KG1 (cell line): ENCODE results near the gene TMCO4.

Experiments
- DNase-seq: peaks from one replicate; lab custom pipeline; 2025; lab: John Stamatoyannopoulos, UW

Gene TMCO4

DNA sequence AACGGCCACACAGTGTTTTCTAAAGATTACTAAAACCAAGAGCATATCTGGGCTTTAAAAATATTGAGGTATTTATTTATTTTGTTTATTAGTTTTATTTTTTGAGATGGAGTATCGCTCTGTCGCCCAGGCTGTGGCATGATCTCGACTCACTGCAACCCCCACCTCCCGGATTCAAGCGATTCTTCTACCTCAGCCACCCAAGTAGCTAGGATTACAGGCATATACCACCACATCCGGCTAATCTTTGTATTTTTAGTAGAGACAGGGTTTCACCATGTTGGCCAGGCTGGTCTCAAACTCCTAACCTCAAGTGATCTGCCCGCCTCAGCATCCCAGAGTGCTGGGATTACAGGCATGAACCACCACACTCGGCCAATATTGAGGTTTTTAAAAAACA is 23.9 kb downstream of the TMCO4 start:
- DNase-seq: no peak

DNA sequence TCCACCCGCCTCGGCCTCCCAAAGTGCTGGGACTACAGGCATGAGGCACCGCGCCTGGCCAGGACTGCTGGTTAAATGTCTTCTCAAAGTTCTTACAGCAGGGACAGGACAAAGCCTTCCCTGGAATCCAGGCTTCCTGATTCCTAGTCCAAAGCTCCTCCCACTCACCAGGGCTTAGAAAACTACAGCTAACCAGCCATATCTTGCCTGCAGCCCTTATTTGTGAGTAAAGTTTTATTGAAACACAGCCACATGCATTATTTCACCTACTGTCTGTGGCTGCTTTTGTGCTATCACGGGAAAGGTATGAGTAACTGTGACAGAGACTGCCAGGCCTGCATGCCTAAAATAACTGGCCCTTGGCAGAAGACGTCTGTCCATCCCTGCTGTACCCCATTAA is 24.4 kb downstream of the TMCO4 start:
- no peak for DNase-seq

DNA sequence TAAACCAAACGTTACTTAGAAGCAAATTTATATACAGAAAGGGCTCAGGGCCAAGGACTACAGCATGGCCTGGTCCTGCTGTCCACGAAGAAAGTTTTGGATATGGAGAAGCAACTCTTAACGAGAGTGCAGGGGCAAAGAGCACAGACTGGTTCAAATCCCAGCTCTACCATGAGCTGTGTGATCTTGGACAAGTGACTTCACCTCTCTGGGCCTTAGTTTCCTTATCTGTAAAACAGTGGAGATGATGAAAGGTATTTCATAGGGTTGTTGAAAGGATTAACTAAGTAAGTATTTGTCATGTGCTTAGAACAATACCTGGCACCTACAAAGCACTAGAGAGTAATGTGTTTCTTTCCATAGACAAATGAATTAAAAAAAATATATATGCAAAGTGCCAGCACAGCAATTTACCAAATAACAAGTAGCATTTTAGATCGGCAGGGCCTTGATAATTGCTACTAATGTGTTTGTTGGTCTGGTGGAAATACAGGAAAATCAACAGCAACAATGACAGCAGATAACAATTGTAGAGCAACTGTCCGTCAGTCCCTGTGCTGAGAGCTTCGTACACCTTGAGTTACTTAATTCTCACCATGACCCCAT is 25.4 kb downstream of the TMCO4 start:
- no peak for DNase-seq

DNA sequence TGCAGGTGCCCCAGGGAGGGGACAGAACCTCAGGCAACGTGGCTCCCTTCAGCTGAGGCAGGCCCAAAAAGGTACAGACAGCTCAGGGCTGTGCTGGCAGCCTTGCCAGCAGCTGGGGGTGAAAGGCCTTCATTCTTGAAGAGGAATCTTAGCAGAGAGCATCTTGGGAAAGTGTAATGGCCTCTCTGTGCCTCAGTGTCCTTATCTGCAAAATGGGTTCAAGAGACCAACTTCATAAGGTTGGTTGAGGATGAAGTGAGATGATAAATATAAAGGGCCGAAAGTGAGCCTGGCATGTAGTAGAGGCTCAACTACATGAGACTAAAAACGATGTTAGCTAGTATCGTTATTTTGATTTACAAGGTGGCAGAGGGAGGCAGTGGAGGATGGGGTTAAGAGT is 26.2 kb downstream of the TMCO4 start:
- DNase-seq: no peak

DNA sequence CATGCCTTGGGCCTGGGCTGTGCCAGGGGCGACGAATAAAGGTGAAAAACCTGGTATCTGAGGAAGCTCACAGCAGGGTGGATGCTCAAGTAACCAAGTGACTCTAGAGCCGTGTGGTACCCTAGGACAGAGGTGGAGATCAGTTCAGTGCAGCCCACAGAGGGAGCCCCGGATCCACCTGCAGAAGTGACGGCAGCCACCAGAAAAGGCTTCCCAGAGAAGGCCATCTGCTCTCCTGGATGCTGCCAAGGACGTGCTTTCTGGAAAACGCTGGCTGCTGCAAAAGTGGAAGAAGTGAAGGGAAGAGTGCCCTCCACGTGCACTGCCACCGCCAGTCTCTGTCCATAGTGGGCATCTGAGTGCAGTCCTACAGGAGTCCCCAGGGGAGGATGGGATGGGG is 27.7 kb downstream of the TMCO4 start:
- no peak for DNase-seq

DNA sequence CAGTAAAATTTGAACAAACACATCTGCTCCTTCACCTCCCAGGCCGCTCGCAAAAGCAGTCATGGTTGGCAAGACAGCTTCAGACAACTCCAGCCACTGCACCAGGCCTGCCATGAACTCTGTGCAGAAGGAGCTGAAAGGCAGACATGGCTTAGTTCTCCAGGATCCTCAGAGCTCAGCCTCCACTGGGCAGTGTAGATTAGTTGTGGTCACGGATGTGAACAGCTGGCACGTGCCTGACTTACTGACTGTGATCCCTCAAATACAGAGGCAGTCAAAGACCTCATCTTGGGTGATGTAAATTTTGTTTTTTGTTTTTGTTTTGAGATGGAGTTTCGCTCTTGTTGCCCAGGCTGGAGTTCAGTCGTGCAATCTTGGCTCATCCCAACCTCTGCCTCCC is 28.4 kb downstream of the TMCO4 start:
- DNase-seq: no peak

DNA sequence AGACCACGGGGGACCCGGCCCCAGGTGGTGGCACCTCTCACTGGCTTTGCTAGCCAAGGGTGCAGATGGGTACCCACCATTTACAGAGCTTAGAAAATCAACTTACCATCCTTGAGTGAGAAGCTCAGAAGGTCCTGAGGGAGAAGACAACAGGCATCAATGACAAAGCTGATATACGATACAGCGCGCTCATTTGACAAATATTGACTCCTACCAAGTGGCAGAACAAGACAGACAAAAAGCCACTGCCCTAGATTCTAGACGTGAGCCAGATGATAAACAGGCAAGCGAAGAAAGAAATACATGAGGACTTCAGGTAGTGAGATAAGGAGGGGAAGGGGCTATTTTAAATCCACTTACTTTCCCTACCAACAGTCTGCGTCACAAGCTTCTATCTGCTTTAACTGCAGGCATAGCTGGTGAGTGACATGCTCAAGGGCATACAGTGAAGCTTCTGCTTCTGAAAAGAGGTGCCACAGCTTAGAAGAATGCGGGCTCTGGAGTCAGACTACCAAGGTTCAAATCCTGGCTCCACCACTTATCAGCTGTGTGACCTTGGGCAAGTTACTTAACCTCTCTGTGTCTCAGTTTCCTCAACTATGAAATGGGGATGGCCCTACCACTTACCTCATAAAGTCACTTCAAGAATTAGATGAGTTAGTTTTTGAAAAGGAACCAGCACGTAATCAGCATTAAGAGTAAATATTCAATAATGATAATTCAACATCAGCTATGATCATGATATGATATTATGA is 29.1 kb downstream of the TMCO4 start:
- no peak for DNase-seq

DNA sequence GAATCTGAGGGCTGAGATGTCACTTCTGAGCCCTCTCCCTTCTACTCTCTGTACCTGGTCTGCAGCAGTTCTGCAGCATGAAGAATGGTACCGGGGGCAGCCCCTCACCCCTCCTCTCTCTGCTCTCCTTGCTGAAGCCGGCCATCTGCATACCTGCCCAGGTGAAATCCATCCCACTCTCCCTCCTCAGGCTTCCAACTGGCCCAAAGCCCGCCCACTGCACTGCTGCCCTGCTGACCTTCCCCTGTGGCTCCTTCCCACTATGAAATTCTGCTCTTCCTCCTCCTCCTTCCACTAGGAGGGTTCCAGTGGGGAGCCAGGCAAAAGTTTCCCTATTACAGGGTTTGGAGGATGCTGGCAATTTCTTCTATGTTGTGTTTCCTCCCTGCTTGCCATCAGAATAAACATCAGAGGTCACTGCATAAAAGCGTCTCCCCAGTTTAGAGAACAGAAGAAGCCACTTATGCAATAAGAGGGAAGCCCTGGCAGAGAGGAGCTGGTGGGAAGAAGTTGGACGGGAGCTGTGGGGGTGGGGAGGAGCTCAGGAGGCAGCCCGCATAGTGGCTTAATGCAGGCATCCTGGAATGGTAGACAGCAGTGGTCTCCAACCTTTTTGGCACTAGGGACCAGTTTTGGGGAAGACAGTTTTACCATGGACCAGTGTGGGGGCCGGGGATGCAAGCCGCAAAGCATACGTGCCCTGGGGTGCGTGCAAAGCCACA is 30.3 kb downstream of the TMCO4 start:
- DNase-seq: no peak

DNA sequence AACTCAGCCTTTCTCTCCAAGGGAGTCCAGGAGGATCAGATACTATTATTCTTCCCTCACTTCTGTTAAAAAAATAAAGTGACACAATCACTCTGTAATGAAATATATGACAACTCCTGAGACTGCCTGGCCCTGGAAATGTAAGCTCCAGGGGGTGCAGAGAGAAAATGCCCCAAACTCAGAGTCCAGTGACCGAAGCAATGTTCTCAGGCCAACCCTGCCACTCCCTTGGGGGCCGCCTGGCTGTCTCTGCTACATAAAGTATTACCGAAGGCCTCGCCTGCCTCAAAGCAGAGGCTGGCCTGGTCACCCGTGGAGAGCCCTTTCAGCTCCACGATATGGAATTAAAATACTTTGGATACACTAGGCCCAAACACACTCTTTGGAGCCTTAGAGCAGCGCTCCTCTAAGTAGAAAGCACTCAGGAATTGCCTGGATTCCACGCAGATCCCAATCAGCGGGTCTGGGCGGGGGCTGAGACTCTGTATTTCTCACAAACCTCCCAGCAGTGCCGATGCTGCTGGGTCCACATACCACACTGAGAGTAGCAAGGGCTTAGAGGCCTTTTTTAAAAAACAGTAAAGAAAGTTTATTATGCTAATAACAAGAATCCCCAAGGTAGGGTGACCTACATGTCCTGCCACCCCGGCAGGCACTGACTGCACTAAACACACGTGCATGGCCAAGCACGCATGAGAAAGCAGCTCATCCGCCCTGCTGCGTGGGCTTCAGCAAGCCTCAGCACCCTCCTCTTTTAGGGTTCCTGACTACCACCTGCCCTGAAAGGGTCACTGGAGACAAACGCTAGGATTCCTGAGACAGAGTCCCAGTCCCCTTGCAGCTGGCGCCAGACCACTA is 31.1 kb downstream of the TMCO4 start:
- DNase-seq: no peak

DNA sequence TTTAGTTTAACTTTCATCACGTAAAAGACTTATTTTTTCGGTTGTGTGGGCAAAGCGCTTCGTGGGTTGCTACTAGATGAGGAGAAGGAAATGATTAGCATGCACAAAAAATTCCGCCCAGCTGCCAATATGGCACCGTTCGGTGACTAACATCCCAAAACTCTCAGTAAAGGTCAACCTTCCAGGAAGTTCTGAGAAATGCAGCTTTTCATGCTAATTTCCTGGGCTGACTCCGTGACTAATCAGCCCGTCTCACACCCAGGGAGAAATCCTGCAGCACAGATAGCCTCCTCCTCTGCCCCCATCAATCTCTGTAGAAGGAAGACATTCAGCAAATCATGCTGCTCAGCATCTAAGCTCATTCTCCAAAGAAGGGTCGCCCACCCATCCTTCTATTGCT is 34.1 kb downstream of the TMCO4 start:
- DNase-seq: no peak

DNA sequence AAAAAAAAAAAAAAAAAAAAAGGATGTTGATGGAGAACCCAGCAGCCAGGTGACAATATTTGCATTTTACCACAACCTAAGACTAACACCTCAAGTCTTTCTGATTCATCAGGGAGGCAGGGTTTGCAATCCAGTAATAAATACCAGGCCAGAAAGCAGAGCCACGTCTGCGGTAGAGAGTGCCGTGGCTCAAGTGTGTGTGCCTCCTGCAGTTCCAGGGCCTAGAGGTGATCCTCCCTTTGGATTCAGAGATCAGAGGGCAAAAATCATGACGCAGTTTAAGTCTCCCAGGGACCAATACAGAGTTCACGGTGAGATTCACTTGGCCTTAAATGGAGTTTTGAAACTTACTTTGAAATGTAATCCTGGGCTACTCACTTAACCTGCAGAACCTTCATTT is 34.9 kb downstream of the TMCO4 start:
- DNase-seq: no peak

DNA sequence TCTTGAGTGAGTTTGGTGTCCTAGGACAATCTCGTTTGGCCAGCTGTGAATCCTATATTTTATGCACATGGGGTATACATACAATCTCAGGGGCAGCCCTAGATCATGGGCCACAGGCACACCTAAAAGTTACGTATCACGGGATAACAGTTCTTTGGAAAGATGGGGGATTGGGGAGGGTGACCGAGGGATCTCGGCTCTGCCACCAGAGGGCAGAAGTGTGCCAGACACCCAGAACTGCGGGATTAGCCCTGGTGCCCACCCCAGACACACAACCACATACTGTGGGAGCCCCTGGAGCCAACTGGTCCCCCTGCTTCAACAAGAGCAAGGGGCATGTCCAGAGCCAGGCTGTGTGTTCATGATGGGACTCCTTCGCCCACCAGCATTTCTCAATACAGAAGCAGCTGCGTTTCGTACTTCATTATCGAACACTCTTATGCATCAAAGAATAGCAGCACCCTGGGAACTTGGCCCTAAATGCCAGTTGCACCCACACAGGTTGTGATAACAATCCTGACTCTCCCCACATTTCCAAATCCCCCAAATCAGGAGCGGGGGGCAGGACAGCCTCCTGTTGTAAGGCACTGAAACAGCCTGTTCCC is 37.4 kb downstream of the TMCO4 start:
- no peak for DNase-seq

DNA sequence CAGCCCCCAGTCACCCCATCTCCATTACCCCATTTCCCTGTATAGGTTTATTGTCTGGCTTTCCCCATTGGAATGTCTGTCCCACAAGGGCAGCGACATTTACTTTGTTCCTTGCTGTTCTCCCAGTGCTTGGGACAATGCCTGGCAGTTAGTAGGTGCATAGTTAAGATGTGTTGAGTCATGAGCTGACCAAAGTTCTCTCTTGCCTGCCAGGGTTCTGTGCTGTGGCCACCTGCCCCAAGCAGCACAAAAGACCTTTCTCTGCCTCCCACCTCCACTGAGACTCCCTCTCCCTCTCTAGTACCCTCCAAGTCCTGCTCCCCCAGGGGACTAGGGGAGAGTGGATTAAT is 40.0 kb downstream of the TMCO4 start:
- no peak for DNase-seq

DNA sequence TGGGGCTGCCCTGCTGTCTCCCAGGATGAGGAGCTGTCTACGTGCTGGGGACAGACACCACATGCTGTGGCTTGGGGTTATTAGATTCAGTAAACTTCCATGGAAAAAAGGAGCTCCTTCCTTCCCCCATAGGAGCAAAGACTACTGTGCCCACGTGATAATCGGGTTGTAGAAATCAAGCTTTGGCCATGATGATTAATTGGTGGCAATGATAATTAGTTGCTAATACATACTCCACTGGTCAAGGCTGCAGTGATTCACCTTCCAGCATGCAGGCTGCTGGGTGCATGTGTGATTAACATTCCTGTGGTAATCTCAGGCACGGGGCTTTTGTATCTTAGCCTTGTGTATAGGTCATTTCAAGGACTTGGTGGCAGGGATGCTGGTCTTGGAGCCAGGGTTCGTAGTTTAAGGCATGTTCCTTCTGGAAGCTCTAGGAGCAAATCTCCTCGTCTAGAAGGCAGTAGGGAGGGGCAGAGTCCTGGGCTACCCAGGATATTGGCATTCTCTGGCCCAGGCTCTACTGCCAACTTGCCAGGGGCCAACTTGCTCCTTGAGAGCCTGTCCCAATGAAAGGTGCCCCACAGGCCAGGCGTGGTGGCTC is 41.4 kb downstream of the TMCO4 start:
- no peak for DNase-seq

DNA sequence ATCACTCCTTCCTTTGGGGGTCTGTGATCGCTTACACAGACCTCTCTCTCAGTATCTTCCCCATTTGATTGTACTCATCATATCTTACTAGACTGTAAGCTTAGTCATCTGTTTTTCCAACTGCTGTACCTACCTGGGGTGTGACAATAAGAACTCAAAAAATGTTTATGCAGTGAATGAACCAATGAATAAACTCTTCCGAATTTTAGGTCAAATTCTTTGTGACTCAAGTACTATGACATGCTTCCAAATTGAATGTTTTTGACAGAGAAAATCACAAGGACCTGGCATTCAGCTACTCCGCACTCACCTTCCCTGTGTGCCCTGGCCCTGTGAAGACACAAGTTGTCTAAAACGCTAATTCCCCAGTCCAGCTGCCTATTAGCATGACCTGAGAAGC is 42.1 kb downstream of the TMCO4 start:
- no peak for DNase-seq

DNA sequence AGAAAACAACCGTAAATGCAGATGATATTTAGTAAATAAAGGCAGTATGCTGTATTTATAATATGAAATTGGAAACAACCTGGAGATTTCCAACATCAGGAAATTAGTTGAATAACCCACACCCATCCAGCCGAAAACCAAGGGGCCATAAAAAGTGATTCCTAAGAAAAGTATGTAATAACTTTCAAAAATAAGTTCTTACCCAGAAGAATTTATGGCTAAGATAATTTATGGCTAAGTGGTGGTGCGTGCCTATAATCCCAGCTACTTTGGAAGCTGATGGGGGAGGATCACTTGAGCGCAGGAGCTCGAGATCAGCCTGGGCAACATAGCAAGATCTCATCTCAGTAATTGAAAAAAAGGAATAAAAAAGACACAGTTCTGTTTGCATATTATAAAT is 43.2 kb downstream of the TMCO4 start:
- DNase-seq: no peak

DNA sequence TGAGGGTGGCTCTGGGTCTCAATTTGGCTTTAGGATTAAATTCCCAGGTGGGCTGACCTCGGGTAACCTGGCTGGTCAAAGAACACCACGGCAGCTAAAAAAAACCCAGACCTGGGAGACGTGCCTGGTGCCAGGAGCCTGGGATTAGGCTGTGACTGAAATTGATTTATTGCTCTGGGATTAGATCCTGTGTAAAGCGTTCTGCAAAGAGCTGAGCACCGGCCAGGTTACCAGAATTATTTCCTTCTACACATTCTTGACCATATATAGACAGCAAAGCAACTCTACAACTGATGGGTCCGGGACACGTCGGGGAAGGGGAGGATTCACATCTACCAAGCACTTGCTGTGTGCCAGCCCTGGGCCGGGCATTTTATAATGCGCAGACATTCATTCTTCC is 45.2 kb downstream of the TMCO4 start:
- DNase-seq: no peak

DNA sequence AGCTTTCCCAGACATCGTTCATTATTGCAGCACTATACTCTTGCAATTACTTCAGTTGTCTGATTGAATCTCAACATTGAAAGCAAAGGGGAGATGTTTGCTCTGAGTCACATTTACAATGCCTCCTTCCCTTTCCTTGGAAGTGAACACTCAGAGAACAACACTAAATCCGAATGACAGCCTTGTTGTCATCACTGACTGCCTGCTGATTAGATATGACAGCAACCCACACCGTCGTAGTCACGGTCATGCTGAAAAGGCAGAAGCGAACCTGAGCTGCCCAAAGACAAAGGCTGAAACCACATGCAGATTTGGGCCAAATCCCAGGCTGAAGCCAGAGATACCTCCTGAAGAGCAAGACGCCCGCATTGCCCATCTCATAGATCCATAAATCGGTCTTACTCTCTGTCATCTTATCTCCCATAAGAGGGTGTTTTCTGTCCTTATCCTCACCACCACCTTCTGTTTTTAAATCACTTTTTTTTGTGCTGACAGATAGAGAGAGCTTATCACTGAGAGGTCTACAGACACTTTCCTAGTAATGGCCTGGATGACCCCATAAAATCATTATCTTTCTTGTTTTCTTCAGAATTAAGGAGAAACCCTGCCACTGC is 47.5 kb downstream of the TMCO4 start:
- no peak for DNase-seq

DNA sequence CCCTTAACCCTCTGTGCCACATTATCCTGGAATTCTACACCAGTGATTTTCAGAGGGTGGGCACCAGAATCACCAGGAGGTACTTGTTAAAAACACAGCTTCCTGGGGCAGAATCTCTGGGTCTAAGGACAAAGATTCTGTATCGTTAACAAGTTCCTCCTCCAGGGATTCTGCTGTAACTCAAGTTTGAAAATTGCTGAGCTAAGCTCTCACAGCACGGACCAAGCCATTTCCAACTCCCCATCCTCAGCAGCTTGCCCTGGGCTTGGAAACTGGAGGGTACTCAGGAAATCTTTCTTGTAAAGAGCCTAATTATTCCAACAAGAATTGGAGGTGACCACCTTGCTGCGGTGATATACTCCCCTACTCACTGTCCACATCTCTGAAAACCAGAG is 48.8 kb downstream of the TMCO4 start:
- no peak for DNase-seq

DNA sequence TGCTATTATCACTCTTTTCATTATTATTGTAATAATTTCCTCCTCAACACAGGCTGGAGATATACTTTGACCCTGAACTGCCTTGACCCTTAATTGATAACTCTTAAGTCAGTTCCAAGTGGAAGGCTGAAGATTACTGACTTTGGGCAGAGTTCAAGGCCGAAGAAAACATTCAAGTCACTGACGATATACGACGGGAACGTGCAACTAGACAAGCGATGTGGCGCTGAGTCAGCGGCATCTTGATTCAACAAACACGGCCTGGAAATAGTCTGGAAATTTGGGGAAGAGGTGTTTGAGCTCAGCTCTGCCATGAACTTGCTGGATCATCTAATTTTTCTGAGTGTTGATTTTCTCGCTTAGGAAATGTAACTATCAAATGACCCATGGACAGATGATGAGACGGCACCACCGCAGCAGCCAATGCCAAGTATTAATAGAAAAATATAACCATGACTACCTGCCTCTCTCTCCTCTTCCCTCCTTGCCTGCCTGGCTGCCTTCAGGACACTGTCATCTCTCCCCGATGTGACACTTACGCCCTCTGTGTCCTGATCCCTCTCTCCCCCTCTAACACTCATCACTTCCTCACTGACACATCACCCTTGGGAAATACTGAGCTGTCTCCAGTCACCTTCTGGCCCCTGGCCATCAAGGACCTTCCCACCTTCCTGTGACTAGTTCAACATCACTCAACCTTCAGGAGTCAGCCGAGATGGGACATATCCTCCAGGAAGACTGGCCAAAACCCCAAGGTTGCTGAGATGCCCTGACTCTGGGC is 49.4 kb downstream of the TMCO4 start:
- no peak for DNase-seq

DNA sequence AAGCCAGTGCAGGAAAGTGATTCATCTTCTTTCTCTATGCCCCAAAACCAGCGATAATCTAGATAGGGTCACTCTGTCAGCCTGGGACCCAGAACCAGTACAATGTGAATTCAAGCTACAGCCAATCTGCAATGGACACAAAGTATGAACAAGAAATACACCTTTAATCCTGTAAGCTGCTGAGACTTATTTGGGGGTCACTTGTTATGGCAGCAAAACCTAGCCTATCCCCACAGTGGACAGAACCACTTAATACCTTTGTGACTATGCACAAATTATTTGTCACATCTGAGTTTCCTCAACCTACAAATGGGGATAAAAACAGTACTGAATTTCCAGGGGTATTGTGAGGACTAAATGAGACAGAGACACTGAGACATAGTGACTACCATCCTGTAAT is 50.0 kb downstream of the TMCO4 start:
- no peak for DNase-seq
